HCT116 (cell line): ENCODE measurements around the gene CLIC3. TPM values are rescaled to one million over a fixed set of nuclear protein-coding genes. Genes with fewer than 3 reads are reported as not detected.

Experiments
- ATAC-seq: fragments of 200-7000 bp; cut with Tn5 transposase; 2 replicates; pipeline ENCODE4 v1.9.1; 2020; ENCODE audit warnings: mild to moderate bottlenecking, moderate library complexity
- BruUV-seq: library from RNA; stranded (reverse); fragments of 400-500 nt; replicated peaks from 2 replicates; lab custom pipeline; 2021; lab: Mats Ljungman, UMichigan
- CTCF ChIA-PET: fragments of 300-600 bp; sonication (Branson Sonifier 250); formaldehyde crosslinking; loops from one replicate; lab custom pipeline; 2021; ENCODE audit warnings: antibody characterized with exemption; lab: Charles Lee
- POLR2A ChIA-PET: fragments of 300-600, 350-600 bp; sonication (Branson Sonifier 250); formaldehyde crosslinking; loops from one replicate; lab custom pipeline; 2021; ENCODE audit warnings: antibody characterized with exemption; lab: Charles Lee
- RAD21 ChIA-PET, 2 experiments: fragments of 300-600 bp; sonication (Branson Sonifier 250); formaldehyde crosslinking; loops; one replicate each; lab custom pipeline; 2023; ENCODE audit warnings: low total read pairs in 2 of 2; ENCODE audit not compliant: uncharacterized antibody in 2 of 2, unreplicated experiment in 2 of 2, low non-redundant PET in 1 of 2; lab: Charles Lee
- DNase-seq: peaks from one replicate; pipeline ENCODE4 v3.0.0-alpha.2; 2010; ENCODE audit warnings: low read depth, low spot score
- H2AFZ ChIP-seq: fragments of 200-600 bp; shearing (Covaris generic), sonication (generic); 2 replicates; pipeline ENCODE4 v1.6.1; 2017; ENCODE audit warnings: low read depth, mixed run types, mixed read lengths, antibody characterized with exemption, low read length; ENCODE audit not compliant: poor library complexity, severe bottlenecking
- H3K27ac ChIP-seq: 2 replicates; pipeline ENCODE4 v1.5.1; 2012; ENCODE audit warnings: low read depth, low read length
- H3K27me3 ChIP-seq: fragments of 200-600 bp; sonication (generic); 2 replicates; pipeline ENCODE4 v1.6.1; 2016; ENCODE audit warnings: mixed run types, low read length, mixed read lengths; ENCODE audit not compliant: insufficient read depth
- H3K36me3 ChIP-seq, 2 experiments: fragments of 200-500 bp in 1 of 2; fragments of 200-600 bp in 1 of 2; sonication (Bioruptor generic) in 1 of 2; sonication (generic) in 1 of 2; 2 replicates each; pipeline versions ENCODE4 v1.5.1 to v1.6.1; 2014 to 2016; ENCODE audit warnings: low read length in 2 of 2, inconsistent platforms in 1 of 2, mixed read lengths in 1 of 2, mixed run types in 1 of 2; ENCODE audit not compliant: insufficient read depth in 2 of 2, control insufficient read depth in 1 of 2
- H3K4me1 ChIP-seq, 2 experiments: fragments of 200-600 bp in 1 of 2; sonication (generic) in 1 of 2; 2 replicates each; pipeline versions ENCODE4 v1.5.1 to v1.6.1; 2012 to 2017; ENCODE audit warnings: low read length in 2 of 2, inconsistent platforms in 1 of 2, mild to moderate bottlenecking in 1 of 2, mixed read lengths in 1 of 2, mixed run types in 1 of 2, moderate library complexity in 1 of 2; ENCODE audit not compliant: insufficient read depth in 2 of 2, control insufficient read depth in 1 of 2
- H3K4me2 ChIP-seq: fragments of 200-600 bp; sonication (generic); 2 replicates; pipeline ENCODE4 v1.6.1; 2017; ENCODE audit warnings: mixed run types, low read length, mixed read lengths
- H3K4me3 ChIP-seq, 2 experiments: fragments of 200-600 bp in 1 of 2; sonication (generic) in 1 of 2; replicated peaks in 1 of 2; 2 replicates each; pipeline ENCODE4 v1.5.1; 2011 to 2016; ENCODE audit warnings: low read length in 2 of 2, control low read depth in 1 of 2, low read depth in 1 of 2, mild to moderate bottlenecking in 1 of 2, mixed read lengths in 1 of 2, mixed run types in 1 of 2
- H3K79me2 ChIP-seq: fragments of 200-600 bp; sonication (generic); 2 replicates; pipeline ENCODE4 v1.6.1; 2017; ENCODE audit warnings: mild to moderate bottlenecking, mixed run types, low read length, moderate library complexity, mixed read lengths; ENCODE audit not compliant: insufficient read depth
- H3K9ac ChIP-seq: fragments of 200-600 bp; sonication (generic); 2 replicates; pipeline ENCODE4 v1.6.1; 2016; ENCODE audit warnings: low read length, mixed read lengths
- H3K9me2 ChIP-seq: fragments of 200-600 bp; sonication (generic), shearing (Covaris generic); 2 replicates; pipeline ENCODE4 v1.6.1; 2017; ENCODE audit warnings: mixed run types, mild to moderate bottlenecking, moderate library complexity; ENCODE audit not compliant: insufficient read depth
- H3K9me3 ChIP-seq, 2 experiments: fragments of 200-500 bp in 1 of 2; fragments of 200-600 bp in 1 of 2; sonication (Bioruptor generic) in 1 of 2; sonication (generic) in 1 of 2; 2 replicates each; pipeline ENCODE4 v1.6.1; 2014 to 2017; ENCODE audit warnings: low read length in 2 of 2, mixed read lengths in 2 of 2, inconsistent platforms in 1 of 2, low read depth in 1 of 2, mild to moderate bottlenecking in 1 of 2, mixed run types in 1 of 2, moderate library complexity in 1 of 2; ENCODE audit not compliant: control insufficient read depth in 1 of 2, insufficient read depth in 1 of 2
- H4K20me1 ChIP-seq: fragments of 200-600 bp; sonication (generic), shearing (Covaris generic); 2 replicates; pipeline ENCODE4 v1.6.1; 2017; ENCODE audit warnings: mixed run types, mild to moderate bottlenecking, moderate library complexity; ENCODE audit not compliant: insufficient read depth
- CEBPB ChIP-seq: IDR thresholded peaks from 2 replicates; pipeline ENCODE4 v1.6.1; 2012; ENCODE audit warnings: low read depth
- EGR1 ChIP-seq: IDR thresholded peaks from 2 replicates; pipeline ENCODE4 v1.6.1; 2012; ENCODE audit warnings: low read depth
- ELF1 ChIP-seq: IDR thresholded peaks from 2 replicates; pipeline ENCODE4 v1.6.1; 2012; ENCODE audit warnings: low read depth, borderline replicate concordance
- EZH2 ChIP-seq: fragments of 200-600 bp; sonication (generic); IDR thresholded peaks from 2 replicates; pipeline ENCODE4 v1.6.1; 2017; ENCODE audit warnings: antibody characterized with exemption, mixed run types
- EZH2phosphoT487 ChIP-seq: fragments of 200-600 bp; IDR thresholded peaks from 2 replicates; pipeline ENCODE4 v1.6.1; 2018; ENCODE audit warnings: antibody characterized with exemption, borderline replicate concordance
- FOSL1 ChIP-seq: IDR thresholded peaks from 2 replicates; pipeline ENCODE4 v1.6.1; 2012; ENCODE audit warnings: low read depth
- MAX ChIP-seq: IDR thresholded peaks from 2 replicates; pipeline ENCODE4 v1.6.1; 2012
- POLR2AphosphoS5 ChIP-seq: IDR thresholded peaks from 2 replicates; pipeline ENCODE4 v1.6.1; 2011; ENCODE audit warnings: mild to moderate bottlenecking, low read depth, low read length, moderate library complexity
- TCF7L2 ChIP-seq: IDR thresholded peaks from 2 replicates; pipeline ENCODE4 v1.7.0; 2011; ENCODE audit warnings: borderline replicate concordance, inconsistent platforms; ENCODE audit not compliant: insufficient read depth, insufficient read length; ENCODE audit errors: extremely low read depth
- ZNF274 ChIP-seq: fragments of 200-500 bp; sonication (Bioruptor generic); IDR thresholded peaks from 2 replicates; pipeline ENCODE4 v1.6.1; 2014; ENCODE audit warnings: mild to moderate bottlenecking, low read depth, low read length, inconsistent platforms
- intact Hi-C: fragments of 100-400 bp; cut with micrococcal nuclease; formaldehyde crosslinking; loops from 2 replicates; pipeline ENCODE4 v1.10.0; 2022
- total RNA-seq: library from RNA; stranded (reverse); gene quantifications from one replicate; pipeline ENCODE4 v1.2.1, GENCODE V29; 2021; ENCODE audit not compliant: unreplicated experiment
- TF ChIP-seq, protein P1 (sequence below), 3 experiments: fragments of 200-600 bp in 1 of 3; sonication (generic) in 1 of 3; IDR thresholded peaks in 2 of 3; conservative IDR thresholded peaks in 1 of 3; 2 replicates each; pipeline ENCODE4 v1.5.1; 2012 to 2017; ENCODE audit warnings: low read depth in 2 of 3, low read length in 2 of 3, antibody characterized with exemption in 1 of 3, borderline replicate concordance in 1 of 3, control low read depth in 1 of 3, mild to moderate bottlenecking in 1 of 3, mixed read lengths in 1 of 3, mixed run types in 1 of 3, moderate library complexity in 1 of 3; ENCODE audit not compliant: insufficient read depth in 1 of 3

Gene CLIC3
- total RNA-seq, 1 experiment from 2014 or later = 8.4 TPM

- Histone ChIP-seq H3K9me3 (no peaks in the 10 kb centered on the region), H3K79me2 (no peaks in the 10 kb centered on the region), H3K36me3 (no peaks in the 10 kb centered on the region), H3K27ac (peak overlapping the region; percentile 63; the same call in 1 of the 2 replicates), H3K27me3 (no peaks in the 10 kb centered on the region), H3K4me3 (peak overlapping the region; percentile 22 to 45), H2AFZ (no peak overlapping the region), H3K4me2 (peak overlapping the region; percentile 88), H3K4me1 (peaks cover 11 to 28% of the 10 kb centered on the region in 2 experiments), H3K9me2 (no peaks in the 10 kb centered on the region), H4K20me1 (no peaks in the 10 kb centered on the region), H3K9ac (peak overlapping the region; percentile 49)
- ChIA-PET POLR2A (interaction anchor here (1.4 kb wide), 1 partner anchor 10 kb away, joined by 3 read pairs; no protein-coding TSS in a partner anchor), CTCF (interaction anchor here (1.0 to 1.4 kb wide), 3 partner anchors 14 to 65 kb away, joined by 3 to 5 read pairs (median 3); no protein-coding TSS in a partner anchor), RAD21 (no interaction called here)
- TF ChIP-seq CEBPB = no peak
- no peak for TF ChIP-seq ELF1
- no peak for TF ChIP-seq ZNF274
- peak; percentile 38; the same call in 1 of the 2 replicates for TF ChIP-seq POLR2AphosphoS5
- TF ChIP-seq TCF7L2 = peak; percentile 63
- no peak; the same call in 1 of the 2 replicates for TF ChIP-seq MAX
- TF ChIP-seq EZH2phosphoT487 = no peak
- no peak for TF ChIP-seq EZH2
- TF ChIP-seq EGR1 = peak; percentile 87; the same call in 1 of the 2 replicates
- TF ChIP-seq FOSL1 = no peak
- TF ChIP-seq, protein P1, sequence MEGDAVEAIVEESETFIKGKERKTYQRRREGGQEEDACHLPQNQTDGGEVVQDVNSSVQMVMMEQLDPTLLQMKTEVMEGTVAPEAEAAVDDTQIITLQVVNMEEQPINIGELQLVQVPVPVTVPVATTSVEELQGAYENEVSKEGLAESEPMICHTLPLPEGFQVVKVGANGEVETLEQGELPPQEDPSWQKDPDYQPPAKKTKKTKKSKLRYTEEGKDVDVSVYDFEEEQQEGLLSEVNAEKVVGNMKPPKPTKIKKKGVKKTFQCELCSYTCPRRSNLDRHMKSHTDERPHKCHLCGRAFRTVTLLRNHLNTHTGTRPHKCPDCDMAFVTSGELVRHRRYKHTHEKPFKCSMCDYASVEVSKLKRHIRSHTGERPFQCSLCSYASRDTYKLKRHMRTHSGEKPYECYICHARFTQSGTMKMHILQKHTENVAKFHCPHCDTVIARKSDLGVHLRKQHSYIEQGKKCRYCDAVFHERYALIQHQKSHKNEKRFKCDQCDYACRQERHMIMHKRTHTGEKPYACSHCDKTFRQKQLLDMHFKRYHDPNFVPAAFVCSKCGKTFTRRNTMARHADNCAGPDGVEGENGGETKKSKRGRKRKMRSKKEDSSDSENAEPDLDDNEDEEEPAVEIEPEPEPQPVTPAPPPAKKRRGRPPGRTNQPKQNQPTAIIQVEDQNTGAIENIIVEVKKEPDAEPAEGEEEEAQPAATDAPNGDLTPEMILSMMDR (IDR thresholded peaks at IDR 0.05 in 2 of 3, conservative IDR thresholded peaks at IDR 0.05 in 1 of 3; ENCODE audit: borderline replicate concordance in 1 of 3, insufficient read depth in 1 of 3, low read depth in 2 of 3, low read length in 2 of 3) = no peak
- intact Hi-C loops = no loop called here
- ATAC-seq = peak; percentile 83
- no peak for DNase-seq
- BruUV-seq = no TSS peak
Measured at GRCh38 chr9:136964171-136964689, 32.1 kb downstream of the CLIC3 start.
